Naive thymus-derived CD4-positive, alpha-beta T cell (primary cell): ENCODE measurements around the gene TRPC4. TPM values are rescaled to one million over a fixed set of nuclear protein-coding genes. Genes with fewer than 3 reads are reported as not detected.
A peak's percentile ranks its signal among the peaks of the same experiment; 100 is the strongest.

Experiments
- ATAC-seq: fragments of 150-1000 bp; cut with Tn5 transposase; 2 replicates; pipeline ENCODE4 v1.10.0; 2021; ENCODE audit warnings: mild to moderate bottlenecking, moderate library complexity
- CTCF ChIA-PET: fragments of 350-600 bp; sonication (Branson Sonifier 250); formaldehyde crosslinking; loops from one replicate; lab custom pipeline; 2021; ENCODE audit warnings: antibody characterized with exemption; lab: Charles Lee
- POLR2A ChIA-PET: fragments of 350-600 bp; sonication (Branson Sonifier 250); formaldehyde crosslinking; loops from one replicate; lab custom pipeline; 2021; ENCODE audit warnings: antibody characterized with exemption, inconsistent platforms; lab: Charles Lee
- DNase-seq, 9 donors: peaks; one replicate each; pipeline versions ENCODE4 v3.0.0 to v3.0.0-alpha.2; 2020 to 2022; ENCODE audit warnings: mixed read lengths in 1 of 9
- H3K27ac ChIP-seq: one replicate; pipeline ENCODE4 v1.7.0; 2013; ENCODE audit warnings: mild to moderate bottlenecking, low read depth, low read length, moderate library complexity
- H3K27me3 ChIP-seq, 2 donors: one replicate each; pipeline ENCODE4 v1.7.0; 2013; ENCODE audit warnings: low read length in 2 of 2, mild to moderate bottlenecking in 2 of 2, moderate library complexity in 2 of 2; ENCODE audit not compliant: control insufficient read depth in 2 of 2, insufficient read depth in 2 of 2
- H3K36me3 ChIP-seq, 3 experiments: 1 replicate in 2 of 3; 2 replicates in 1 of 3; pipeline ENCODE4 v1.7.0; 2013; ENCODE audit warnings: low read length in 3 of 3, mild to moderate bottlenecking in 3 of 3, moderate library complexity in 1 of 3; ENCODE audit not compliant: insufficient read depth in 3 of 3, control insufficient read depth in 2 of 3
- H3K4me1 ChIP-seq, 2 donors: one replicate each; pipeline ENCODE4 v1.7.0; 2013; ENCODE audit warnings: low read length in 2 of 2, mild to moderate bottlenecking in 2 of 2, moderate library complexity in 1 of 2; ENCODE audit not compliant: control insufficient read depth in 2 of 2, insufficient read depth in 2 of 2
- H3K4me3 ChIP-seq: 2 replicates; pipeline ENCODE4 v1.7.0; 2013; ENCODE audit warnings: mild to moderate bottlenecking, low read length
- H3K9me3 ChIP-seq, 3 experiments: 1 replicate in 2 of 3; 2 replicates in 1 of 3; pipeline ENCODE4 v1.7.0; 2013; ENCODE audit warnings: low read length in 3 of 3; ENCODE audit not compliant: control insufficient read depth in 2 of 3
- H3K27ac Mint-ChIP-seq, 9 donors: one replicate each; pipeline ENCODE4 v1.8.0; 2020 to 2022; ENCODE audit warnings: mixed read lengths in 9 of 9, mild to moderate bottlenecking in 8 of 9, moderate library complexity in 5 of 9, inconsistent platforms in 2 of 9
- H3K27me3 Mint-ChIP-seq, 5 donors: one replicate each; pipeline ENCODE4 v1.8.0; 2021 to 2022; ENCODE audit warnings: mixed read lengths in 5 of 5, mild to moderate bottlenecking in 1 of 5
- H3K36me3 Mint-ChIP-seq, 5 donors: one replicate each; pipeline ENCODE4 v1.8.0; 2020 to 2022; ENCODE audit warnings: mixed read lengths in 5 of 5, mild to moderate bottlenecking in 3 of 5, inconsistent platforms in 1 of 5
- H3K4me1 Mint-ChIP-seq, 7 donors: one replicate each; pipeline ENCODE4 v1.8.0; 2020 to 2022; ENCODE audit warnings: mixed read lengths in 7 of 7, mild to moderate bottlenecking in 3 of 7, inconsistent platforms in 1 of 7
- H3K4me3 Mint-ChIP-seq, 10 donors: one replicate each; pipeline ENCODE4 v1.8.0; 2020 to 2022; ENCODE audit warnings: mild to moderate bottlenecking in 10 of 10, mixed read lengths in 10 of 10, moderate library complexity in 6 of 10, inconsistent platforms in 2 of 10
- H3K9me3 Mint-ChIP-seq, 11 donors: one replicate each; pipeline ENCODE4 v1.8.0; 2020 to 2022; ENCODE audit warnings: mixed read lengths in 11 of 11, mild to moderate bottlenecking in 4 of 11, inconsistent platforms in 1 of 11, moderate library complexity in 1 of 11
- intact Hi-C, 2 donors: fragments of 100-400 bp; cut with micrococcal nuclease; formaldehyde crosslinking; loops; one replicate each; pipeline ENCODE4 v1.15.1; 2023
- polyA plus RNA-seq, 2 donors: library from polyadenylated mRNA; unstranded; fragments of 300-500 nt; fragmentation: Illumina TruSeq; gene quantifications; one replicate each; pipeline ENCODE4 v1.2.3, GENCODE V29; 2021
- total RNA-seq, 6 experiments: library from RNA in 5 of 6; stranded (reverse) in 5 of 6; gene quantifications; 1 replicate in 5 of 6; 2 replicates in 1 of 6; pipeline ENCODE4 v1.2.3 and lab custom pipeline; 2021 to 2026

Gene TRPC4
- total RNA-seq (not detected), polyA plus RNA-seq (not detected), total RNA-seq (lab: John Stamatoyannopoulos, UW) (not detected)

DNA sequence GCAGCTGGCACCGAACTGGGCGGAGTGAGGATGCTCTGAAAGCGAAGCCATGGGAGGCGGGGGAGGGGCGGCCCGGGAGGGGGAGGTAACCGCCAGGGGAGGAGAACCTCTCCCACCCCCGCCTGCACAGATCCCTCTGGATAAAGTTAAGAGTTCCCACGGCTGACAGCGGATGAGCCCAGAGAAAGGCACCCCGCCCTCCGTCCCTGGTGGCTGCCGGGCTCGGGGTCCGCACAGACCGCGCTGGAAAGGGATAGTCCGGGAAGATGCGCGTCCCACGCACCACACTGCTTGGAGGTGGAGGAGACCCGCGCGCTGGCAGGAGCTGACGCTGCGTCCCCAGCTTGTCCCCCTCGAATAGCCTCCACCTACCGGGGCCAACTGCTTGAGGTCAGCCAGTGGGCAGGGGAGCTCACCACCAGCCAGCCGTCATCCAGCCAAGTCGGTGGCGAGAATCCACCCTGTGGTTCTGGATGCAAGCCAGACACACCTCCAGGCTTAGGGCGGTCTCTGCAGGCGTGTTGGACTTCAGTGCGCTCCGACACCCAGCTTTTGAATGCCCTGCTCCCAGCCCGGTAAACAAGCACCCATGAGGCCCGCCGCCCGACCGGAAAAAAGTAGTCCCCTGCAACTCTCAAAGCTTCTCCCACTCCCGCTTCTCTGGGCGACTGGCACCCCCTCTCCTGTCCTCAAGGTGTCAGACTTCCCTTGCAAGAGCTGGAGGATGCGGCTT lies at the start of gene TRPC4:
Gene TRPC4 (minus strand): TSS at position 17 of the 733 bp plus-strand sequence. CDS start 86,439 bp downstream, outside the sequence.
- Mint-ChIP-seq H3K9me3 (peaks cover 0 to 10% (median 2%) of the 10 kb centered on the region in 11 donors), H3K27me3 (peaks cover 28 to 50% (median 33%) of the 10 kb centered on the region in 5 donors), H3K4me3 (peak within 1 kb of the TSS in 7 of 10 donors; percentile 36 to 68 (median 56)), H3K36me3 (peaks cover 0 to 13% (median 0%) of the 10 kb centered on the region in 5 donors), H3K27ac (peak within 1 kb of the TSS in 1 of 9 donors; percentile 33), H3K4me1 (peaks cover 0 to 10% (median 7%) of the 10 kb centered on the region in 7 donors)
- POLR2A ChIA-PET, result no interaction called here
- CTCF ChIA-PET, result no interaction called here
- no peaks in the 10 kb centered on the region for H3K4me1 ChIP-seq
- H3K36me3 ChIP-seq, result no peaks in the 10 kb centered on the region
- H3K4me3 ChIP-seq, result no peak within 1 kb of the TSS
- no peak for ATAC-seq
- no peak within 1 kb of the TSS for H3K27ac ChIP-seq
- H3K27me3 ChIP-seq, result no peaks in the 10 kb centered on the region
- intact Hi-C loops, result no loop called here
- no peak for DNase-seq
- H3K9me3 ChIP-seq, result no peaks in the 10 kb centered on the region

DNA sequence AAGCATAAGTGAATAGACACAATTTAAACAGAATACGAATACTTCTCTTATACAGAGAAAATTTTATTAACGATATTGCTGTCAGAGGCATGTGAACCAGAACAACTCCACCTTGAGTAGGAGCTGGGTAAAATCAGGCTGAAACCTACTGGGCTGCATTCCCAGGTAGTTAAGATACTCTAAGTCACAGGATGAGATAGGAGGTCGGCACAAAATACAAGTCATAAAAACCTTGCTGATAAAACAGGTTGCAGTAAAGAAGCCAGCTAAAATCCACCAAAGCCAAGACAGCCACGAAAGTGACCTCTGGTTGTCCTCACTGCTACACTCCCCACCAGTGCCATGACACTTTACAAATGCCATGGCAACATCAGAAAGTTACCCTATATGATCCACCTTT lies 49.2 kb upstream of the TRPC4 start:
- Histone ChIP-seq H3K4me3 (no peak overlapping the region), H3K4me1 (no peaks in the 10 kb centered on the region), H3K27me3 (no peaks in the 10 kb centered on the region), H3K36me3 (no peaks in the 10 kb centered on the region), H3K9me3 (no peaks in the 10 kb centered on the region), H3K27ac (no peak overlapping the region)
- no peak overlapping the region for H3K4me3 Mint-ChIP-seq
- H3K4me1 Mint-ChIP-seq, result no peaks in the 10 kb centered on the region
- no peak for ATAC-seq
- CTCF ChIA-PET, result no interaction called here
- no peaks in the 10 kb centered on the region for H3K36me3 Mint-ChIP-seq
- intact Hi-C loops, result no loop called here
- H3K27ac Mint-ChIP-seq, result no peak overlapping the region
- H3K9me3 Mint-ChIP-seq, result peaks cover 0 to 17% (median 0%) of the 10 kb centered on the region in 11 donors
- DNase-seq, result no peak
- POLR2A ChIA-PET, result no interaction called here
- no peaks in the 10 kb centered on the region for H3K27me3 Mint-ChIP-seq

DNA sequence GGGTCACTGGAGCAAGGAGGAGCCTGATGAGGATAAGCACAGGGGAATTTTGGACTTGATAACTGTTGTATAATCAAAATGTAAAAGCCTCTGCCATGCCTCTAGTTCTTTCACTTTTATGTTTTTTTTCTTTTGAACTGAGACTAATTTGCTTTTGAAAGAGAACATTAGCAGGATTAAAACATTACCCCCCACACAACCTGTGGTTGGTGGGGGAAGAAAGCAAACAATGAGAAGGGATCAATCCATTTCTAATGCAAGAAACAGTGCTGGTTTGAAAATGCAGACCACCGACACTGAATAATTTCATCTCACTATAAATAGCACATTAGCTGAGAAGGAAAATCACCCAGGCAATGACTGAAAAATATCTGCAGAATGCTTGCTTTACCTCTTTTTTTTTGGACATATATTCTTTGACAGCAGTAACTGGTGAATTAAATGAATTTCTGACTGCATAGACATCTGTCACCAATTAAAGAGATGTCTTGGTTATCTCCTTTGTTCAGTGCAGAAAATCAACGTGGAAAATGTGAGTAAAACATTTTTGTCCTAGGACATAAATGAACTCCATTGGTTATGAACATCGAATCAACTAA lies 48.6 kb upstream of the TRPC4 start:
- Mint-ChIP-seq H3K36me3 (no peaks in the 10 kb centered on the region), H3K4me3 (no peak overlapping the region), H3K27me3 (no peaks in the 10 kb centered on the region), H3K4me1 (no peaks in the 10 kb centered on the region), H3K27ac (no peak overlapping the region), H3K9me3 (peaks cover 0 to 17% (median 0%) of the 10 kb centered on the region in 11 donors)
- no peak overlapping the region for H3K27ac ChIP-seq
- H3K4me3 ChIP-seq, result no peak overlapping the region
- intact Hi-C loops, result no loop called here
- POLR2A ChIA-PET, result no interaction called here
- H3K36me3 ChIP-seq, result no peaks in the 10 kb centered on the region
- CTCF ChIA-PET, result no interaction called here
- no peaks in the 10 kb centered on the region for H3K4me1 ChIP-seq
- DNase-seq (no peak), ATAC-seq (no peak)
- no peaks in the 10 kb centered on the region for H3K9me3 ChIP-seq
- H3K27me3 ChIP-seq, result no peaks in the 10 kb centered on the region

DNA sequence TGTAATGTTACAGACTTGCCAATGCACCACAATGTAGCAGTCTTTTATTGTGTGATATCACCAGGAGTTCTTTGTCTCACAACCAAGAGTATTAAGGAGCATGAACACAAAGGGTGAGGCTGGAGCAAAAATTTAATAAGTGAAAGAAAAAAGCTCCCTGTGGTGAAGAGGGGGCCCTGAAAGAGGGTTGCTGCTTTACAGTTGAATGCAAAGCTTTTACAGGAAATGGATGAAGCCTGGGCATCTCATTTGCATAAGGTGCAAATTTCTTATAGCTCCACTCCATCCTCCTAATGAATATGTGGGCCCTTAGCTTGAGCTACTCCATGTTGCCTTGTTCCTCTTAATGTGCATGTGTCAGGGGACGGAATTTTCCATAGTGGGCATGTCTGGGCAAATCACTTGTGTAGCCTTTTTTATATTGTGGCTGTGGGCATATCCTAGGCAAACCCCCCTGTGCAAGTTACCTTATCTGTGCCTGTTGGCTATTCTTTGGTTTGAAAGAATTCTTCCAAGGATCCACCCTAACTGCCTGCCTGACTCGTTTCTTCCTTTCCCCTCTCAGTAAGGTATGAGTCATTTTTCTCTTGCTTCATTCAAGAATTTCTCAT lies 45.3 kb upstream of the TRPC4 start:
- intact Hi-C loops, result no loop called here
- CTCF ChIA-PET, result no interaction called here
- H3K4me1 Mint-ChIP-seq, result no peaks in the 10 kb centered on the region

GRCh38 chr13:37910790-37911189 lies 41.2 kb upstream of the TRPC4 start:
- no peaks in the 10 kb centered on the region for H3K4me1 ChIP-seq
- no peak for ATAC-seq
- no peak overlapping the region for H3K4me3 ChIP-seq
- no peak overlapping the region for H3K27ac ChIP-seq
- Mint-ChIP-seq H3K4me3 (no peak overlapping the region), H3K27ac (no peak overlapping the region), H3K4me1 (no peaks in the 10 kb centered on the region), H3K27me3 (no peaks in the 10 kb centered on the region), H3K36me3 (no peaks in the 10 kb centered on the region), H3K9me3 (peaks cover 0 to 18% (median 2%) of the 10 kb centered on the region in 11 donors)
- no peaks in the 10 kb centered on the region for H3K36me3 ChIP-seq
- no peaks in the 10 kb centered on the region for H3K27me3 ChIP-seq
- DNase-seq, result no peak
- CTCF ChIA-PET, result no interaction called here
- intact Hi-C loops, result no loop called here
- H3K9me3 ChIP-seq, result no peaks in the 10 kb centered on the region
- POLR2A ChIA-PET, result no interaction called here

More for the DNA sequence above, 45.3 kb upstream of the TRPC4 start:
- Mint-ChIP-seq H3K36me3 (no peaks in the 10 kb centered on the region), H3K27me3 (no peaks in the 10 kb centered on the region), H3K27ac (no peak overlapping the region), H3K4me3 (no peak overlapping the region), H3K9me3 (peaks cover 0 to 22% (median 2%) of the 10 kb centered on the region in 11 donors)
- H3K4me3 ChIP-seq, result no peak overlapping the region
- DNase-seq (no peak), ATAC-seq (no peak)
- no peak overlapping the region for H3K27ac ChIP-seq
- H3K4me1 ChIP-seq, result no peaks in the 10 kb centered on the region
- POLR2A ChIA-PET, result no interaction called here
- H3K27me3 ChIP-seq, result no peaks in the 10 kb centered on the region
- H3K9me3 ChIP-seq, result no peaks in the 10 kb centered on the region
- H3K36me3 ChIP-seq, result no peaks in the 10 kb centered on the region

DNA sequence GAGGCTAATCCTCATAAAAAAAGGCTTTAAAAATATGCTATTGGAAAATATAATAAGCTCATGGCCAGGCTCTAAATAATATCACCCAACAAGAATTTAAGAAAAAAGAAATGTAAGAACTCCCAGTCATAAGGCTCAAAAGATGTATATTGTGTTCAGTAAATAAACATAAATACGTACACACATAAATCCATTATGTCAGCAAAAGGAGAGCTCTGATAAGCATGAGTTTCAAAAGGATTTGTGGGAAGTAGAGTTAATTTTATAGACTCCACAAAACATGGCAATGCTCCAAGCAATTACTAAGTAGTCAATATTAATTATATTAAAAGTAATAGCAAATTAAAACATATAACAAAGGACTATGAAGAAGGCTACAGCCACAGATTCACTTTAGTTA lies 37.3 kb upstream of the TRPC4 start:
- ChIA-PET CTCF (no interaction called here), POLR2A (no interaction called here)
- intact Hi-C loops, result no loop called here
- Histone ChIP-seq H3K27ac (no peak overlapping the region), H3K27me3 (no peaks in the 10 kb centered on the region), H3K9me3 (no peaks in the 10 kb centered on the region), H3K4me3 (no peak overlapping the region), H3K4me1 (no peaks in the 10 kb centered on the region), H3K36me3 (no peaks in the 10 kb centered on the region)
- Mint-ChIP-seq H3K27me3 (no peaks in the 10 kb centered on the region), H3K4me1 (no peaks in the 10 kb centered on the region), H3K36me3 (no peaks in the 10 kb centered on the region), H3K27ac (no peak overlapping the region), H3K4me3 (no peak overlapping the region), H3K9me3 (peaks cover 0 to 16% (median 2%) of the 10 kb centered on the region in 11 donors)
- DNase-seq (no peak), ATAC-seq (no peak)
